IMR-90 (cell line): Measurements from ENCODE around the gene RAD51B.

Experiments
- FOS ChIP-seq: fragments of 150-350 bp; IDR thresholded peaks from 2 replicates; pipeline ENCODE4 v1.6.1; 2016; ENCODE audit warnings: low read depth, low read length
- NFE2L2 ChIP-seq: fragments of 150-350 bp; IDR thresholded peaks from 2 replicates; pipeline ENCODE4 v1.6.1; 2016; ENCODE audit warnings: low read depth, mild to moderate bottlenecking, low read length
- TF ChIP-seq, protein P1 (sequence below): conservative IDR thresholded peaks from 2 replicates; pipeline ENCODE4 v1.5.1; 2012; ENCODE audit warnings: mild to moderate bottlenecking, low read depth, low read length, improper control_type of control experiment

DNA sequence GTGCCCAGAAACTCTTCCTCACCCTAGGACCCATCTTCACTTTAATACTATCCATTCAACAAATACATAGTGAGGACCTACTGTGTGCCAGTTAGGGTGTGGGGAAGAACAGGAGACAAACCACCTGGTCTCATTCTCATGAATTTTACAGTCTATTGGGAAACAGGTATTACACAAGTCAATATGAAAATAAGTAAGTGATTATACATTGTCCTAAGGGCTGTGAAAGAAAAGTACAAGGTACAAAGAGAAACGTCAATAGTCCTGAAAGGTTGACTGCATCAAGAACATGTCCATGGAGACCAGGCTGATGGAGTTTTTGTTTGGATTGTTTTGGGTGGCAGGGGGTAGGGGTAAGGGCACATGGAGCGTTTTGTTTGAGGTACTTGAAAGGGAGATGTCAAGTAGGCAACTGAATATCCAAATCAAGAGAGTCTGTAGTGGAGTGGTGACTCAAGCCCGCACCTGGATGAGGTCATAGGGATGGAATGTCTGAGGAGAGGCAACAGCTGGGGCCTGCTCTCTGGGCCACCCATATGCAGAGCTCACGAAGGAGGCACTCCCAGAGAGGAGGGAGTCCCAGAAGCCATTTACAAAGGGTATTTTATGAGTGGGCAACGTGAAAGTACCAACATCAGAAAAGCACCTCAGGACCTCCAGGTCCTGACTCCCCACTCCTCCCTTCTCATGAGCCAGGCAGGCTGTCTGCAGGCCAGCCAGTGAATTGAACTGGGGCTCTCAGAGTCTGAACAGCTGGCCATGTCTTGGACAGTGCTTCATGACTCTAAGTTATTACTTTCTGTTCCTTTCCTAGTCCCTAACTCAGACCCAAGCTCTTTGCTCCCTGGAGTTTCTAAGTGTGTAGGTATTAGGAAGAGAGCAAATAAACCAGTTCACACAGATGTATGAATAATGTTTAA is 701.3 kb downstream of the RAD51B start:
- TF ChIP-seq, protein P1, sequence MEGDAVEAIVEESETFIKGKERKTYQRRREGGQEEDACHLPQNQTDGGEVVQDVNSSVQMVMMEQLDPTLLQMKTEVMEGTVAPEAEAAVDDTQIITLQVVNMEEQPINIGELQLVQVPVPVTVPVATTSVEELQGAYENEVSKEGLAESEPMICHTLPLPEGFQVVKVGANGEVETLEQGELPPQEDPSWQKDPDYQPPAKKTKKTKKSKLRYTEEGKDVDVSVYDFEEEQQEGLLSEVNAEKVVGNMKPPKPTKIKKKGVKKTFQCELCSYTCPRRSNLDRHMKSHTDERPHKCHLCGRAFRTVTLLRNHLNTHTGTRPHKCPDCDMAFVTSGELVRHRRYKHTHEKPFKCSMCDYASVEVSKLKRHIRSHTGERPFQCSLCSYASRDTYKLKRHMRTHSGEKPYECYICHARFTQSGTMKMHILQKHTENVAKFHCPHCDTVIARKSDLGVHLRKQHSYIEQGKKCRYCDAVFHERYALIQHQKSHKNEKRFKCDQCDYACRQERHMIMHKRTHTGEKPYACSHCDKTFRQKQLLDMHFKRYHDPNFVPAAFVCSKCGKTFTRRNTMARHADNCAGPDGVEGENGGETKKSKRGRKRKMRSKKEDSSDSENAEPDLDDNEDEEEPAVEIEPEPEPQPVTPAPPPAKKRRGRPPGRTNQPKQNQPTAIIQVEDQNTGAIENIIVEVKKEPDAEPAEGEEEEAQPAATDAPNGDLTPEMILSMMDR = no peak
- no peak for TF ChIP-seq FOS
- no peak for TF ChIP-seq NFE2L2
